ENCODE data around the gene HOXD10. TPM values are rescaled to one million over a fixed set of nuclear protein-coding genes. Genes with fewer than 3 reads are reported as not detected.
A peak's percentile ranks its signal among the peaks of the same experiment; 100 is the strongest.

The HOXD10 gene
- total and polyA plus RNA-seq, 4 donors, result 0.05 to 0.54 TPM; not detected in 2

GRCh38 chr2:176084611-176085119, 31.9 kb upstream of the HOXD10 start:
- H3K9me3 ChIP-seq (ENCODE audit: control insufficient read depth in 4 of 4, insufficient read depth in 3 of 4, low read length in 3 of 4), result peaks cover 0 to 24% (median 0%) of the 10 kb centered on the region in 4 donors
- no peak for TF ChIP-seq CTCF (IDR thresholded peaks at IDR 0.05; ENCODE audit: control extremely low read depth, extremely low read depth)
- 5 to 7% methylated on average over 26 of the region's 26 CpGs for WGBS, 2 donors
- H3K27me3 ChIP-seq (ENCODE audit: control insufficient read depth in 3 of 3, insufficient read depth in 3 of 3, low read length in 2 of 3), result peaks cover 8 to 95% (median 92%) of the 10 kb centered on the region in 3 donors
- H3K36me3 ChIP-seq (ENCODE audit: control insufficient read depth in 4 of 4, insufficient read depth in 4 of 4, low read length in 4 of 4), result no peaks in the 10 kb centered on the region
- DNase-seq (peak in 2 of 3 donors; percentile 23 to 59), ATAC-seq (ENCODE audit: insufficient read depth, low FRiP score) (no peak)
- peaks cover 0 to 30% (median 7%) of the 10 kb centered on the region in 5 donors for H3K4me1 ChIP-seq (ENCODE audit: control insufficient read depth in 5 of 5, insufficient read depth in 5 of 5, low read length in 5 of 5)
- no peak overlapping the region for H3K9ac ChIP-seq (ENCODE audit: insufficient read depth in 1 of 2, low read length in 2 of 2)
- H3K4me3 ChIP-seq, result no peak overlapping the region
- no peak overlapping the region for H3K27ac ChIP-seq (ENCODE audit: low read depth in 1 of 2, low read length in 1 of 2)

- H3K9me3 ChIP-seq (ENCODE audit: control insufficient read depth in 4 of 4, insufficient read depth in 3 of 4, low read length in 3 of 4), result peaks cover 0 to 24% (median 0%) of the 10 kb centered on the region in 4 donors
- peaks cover 8 to 98% (median 96%) of the 10 kb centered on the region in 3 donors for H3K27me3 ChIP-seq (ENCODE audit: control insufficient read depth in 3 of 3, insufficient read depth in 3 of 3, low read length in 2 of 3)
- 3 to 7% methylated on average over 38 to 40 of the region's 40 CpGs for whole genome bisulfite sequencing, 2 donors
- no peak for ATAC-seq (ENCODE audit: insufficient read depth, low FRiP score)
- DNase-seq, result peak in 2 of 3 donors; percentile 18 to 37
- no peak overlapping the region for H3K4me3 ChIP-seq
- peaks cover 0 to 30% (median 7%) of the 10 kb centered on the region in 5 donors for H3K4me1 ChIP-seq (ENCODE audit: control insufficient read depth in 5 of 5, insufficient read depth in 5 of 5, low read length in 5 of 5)
- H3K9ac ChIP-seq (ENCODE audit: insufficient read depth in 1 of 2, low read length in 2 of 2), result no peak overlapping the region
- H3K36me3 ChIP-seq (ENCODE audit: control insufficient read depth in 4 of 4, insufficient read depth in 4 of 4, low read length in 4 of 4), result no peaks in the 10 kb centered on the region
- no peak for TF ChIP-seq CTCF (IDR thresholded peaks at IDR 0.05; ENCODE audit: control extremely low read depth, extremely low read depth)
- no peak overlapping the region for H3K27ac ChIP-seq (ENCODE audit: low read depth in 1 of 2, low read length in 1 of 2)
Measured at GRCh38 chr2:176085120-176085788, 31.3 kb upstream of the HOXD10 start.

GRCh38 chr2:176085861-176086771, 30.5 kb upstream of the HOXD10 start:
- peak; percentile 75 to 79 (median 75) for DNase-seq
- Histone ChIP-seq H3K4me3 (no peak overlapping the region), H3K36me3 (ENCODE audit: control insufficient read depth in 4 of 4, insufficient read depth in 4 of 4, low read length in 4 of 4) (no peaks in the 10 kb centered on the region), H3K27me3 (ENCODE audit: control insufficient read depth in 3 of 3, insufficient read depth in 3 of 3, low read length in 2 of 3) (peaks cover 8 to 100% (median 98%) of the 10 kb centered on the region in 3 donors), H3K27ac (ENCODE audit: low read depth in 1 of 2, low read length in 1 of 2) (no peak overlapping the region), H3K9ac (ENCODE audit: insufficient read depth in 1 of 2, low read length in 2 of 2) (no peak overlapping the region), H3K4me1 (ENCODE audit: control insufficient read depth in 5 of 5, insufficient read depth in 5 of 5, low read length in 5 of 5) (peaks cover 0 to 26% (median 3%) of the 10 kb centered on the region in 5 donors), H3K9me3 (ENCODE audit: control insufficient read depth in 4 of 4, insufficient read depth in 3 of 4, low read length in 3 of 4) (peaks cover 0 to 18% (median 0%) of the 10 kb centered on the region in 4 donors)
- no peak for ATAC-seq (ENCODE audit: insufficient read depth, low FRiP score)
- TF ChIP-seq CTCF (IDR thresholded peaks at IDR 0.05; ENCODE audit: control extremely low read depth, extremely low read depth), result no peak
- 3% methylated on average over 45 to 46 of the region's 46 CpGs for WGBS, 2 donors
